22Rv1 (cell line): ENCODE results near the gene KISS1.

Experiments used
- H3K27ac ChIP-seq: fragments of 450-650 bp; 2 replicates; pipeline ENCODE4 v1.5.1; 2017
- CTCF ChIP-seq: fragments of 450-650 bp; IDR thresholded peaks from 2 replicates; pipeline ENCODE4 v1.5.1; 2017; ENCODE audit warnings: mild to moderate bottlenecking
- ZFX ChIP-seq: fragments of 450-650 bp; IDR thresholded peaks from 2 replicates; pipeline ENCODE4 v1.6.1; 2017; ENCODE audit warnings: antibody characterized with exemption, borderline replicate concordance

KISS1 gene

GRCh38 chr1:204230211-204230610, 33.9 kb upstream of the KISS1 start:
- no peak for TF ChIP-seq ZFX
- TF ChIP-seq CTCF, result no peak
- no peak overlapping the region for H3K27ac ChIP-seq

GRCh38 chr1:204228896-204229295, 32.6 kb upstream of the KISS1 start:
- no peak overlapping the region for H3K27ac ChIP-seq
- TF ChIP-seq ZFX (no peak), CTCF (no peak)

GRCh38 chr1:204227996-204228785, 31.9 kb upstream of the KISS1 start:
- H3K27ac ChIP-seq, result no peak overlapping the region
- TF ChIP-seq ZFX, result no peak
- no peak for TF ChIP-seq CTCF

GRCh38 chr1:204227351-204227750, 31.1 kb upstream of the KISS1 start:
- H3K27ac ChIP-seq, result no peak overlapping the region
- TF ChIP-seq ZFX (no peak), CTCF (no peak)

GRCh38 chr1:204225841-204226735, 29.8 kb upstream of the KISS1 start:
- TF ChIP-seq ZFX (no peak), CTCF (no peak)
- no peak overlapping the region for H3K27ac ChIP-seq

GRCh38 chr1:204224655-204225054, 28.4 kb upstream of the KISS1 start:
- H3K27ac ChIP-seq, result no peak overlapping the region
- TF ChIP-seq CTCF, result no peak
- no peak for TF ChIP-seq ZFX
